Mammary epithelial cell (primary cell): Measurements from ENCODE around the gene RNF169.
"Not testable (repeated sequence)": the region's sequence is repeated elsewhere in the genome, so short reads cannot be mapped to it uniquely, and the experiment has no call there.

Experiments used
- CTCF ChIP-seq, 2 donors: IDR thresholded peaks in 1 of 2; conservative IDR thresholded peaks in 1 of 2; 2 replicates each; pipeline ENCODE4 v1.5.1; 2011 to 2012; ENCODE audit warnings: inconsistent platforms in 2 of 2, low read length in 2 of 2, mild to moderate bottlenecking in 2 of 2, control low read depth in 1 of 2, low read depth in 1 of 2; ENCODE audit not compliant: insufficient read depth in 1 of 2; ENCODE audit errors: extremely low read depth in 1 of 2
- EZH2 ChIP-seq: IDR thresholded peaks from 2 replicates; pipeline ENCODE4 v1.6.1; 2012; ENCODE audit warnings: low read length, inconsistent platforms, borderline replicate concordance

DNA sequence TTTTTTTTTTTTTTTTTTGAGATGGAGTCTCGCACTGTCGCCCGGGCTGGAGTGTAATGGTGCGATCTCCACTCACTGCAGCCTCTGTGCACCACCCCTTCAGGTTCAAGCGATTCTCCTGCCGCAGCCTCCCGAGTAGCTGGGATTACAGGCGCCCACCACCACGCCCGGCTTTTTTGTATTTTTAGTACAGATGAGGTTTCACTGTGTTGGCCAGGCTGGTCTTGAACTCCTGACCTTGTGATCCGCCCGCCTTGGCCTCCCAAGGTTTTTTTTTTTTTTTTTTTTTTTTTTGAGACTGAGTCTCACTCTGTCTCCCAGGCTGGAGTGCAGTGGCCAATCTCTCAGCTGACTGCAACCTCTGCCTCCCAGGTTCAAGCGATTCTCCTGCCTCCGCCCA lies 1.9 kb downstream of the RNF169 start:
- TF ChIP-seq CTCF (conservative IDR thresholded peaks at IDR 0.05 in 1 of 2, IDR thresholded peaks at IDR 0.05 in 1 of 2; ENCODE audit: extremely low read depth in 1 of 2, insufficient read depth in 1 of 2, low read depth in 1 of 2, low read length in 2 of 2); EZH2: not testable (repeated sequence)
